ENCODE data around the gene SETD6.

Gene SETD6

GRCh38 chr16:58509256-58510096 lies 5.8 kb upstream of the SETD6 start:
- Histone ChIP-seq H3K36me3 (ENCODE audit: control insufficient read depth in 2 of 2, insufficient read depth in 1 of 2, low read length in 2 of 2) (peaks cover 0 to 9% of the 10 kb centered on the region in 2 experiments; a peak in 1 of 3 replicates), H3K4me1 (ENCODE audit: control insufficient read depth, insufficient read depth, low read length) (no peaks in the 10 kb centered on the region), H3K9me3 (ENCODE audit: control insufficient read depth, insufficient read depth, low read depth, low read length) (no peaks in the 10 kb centered on the region), H3K27ac (ENCODE audit: extremely low read depth, low read depth, low read length) (no peak overlapping the region), H3K4me3 (ENCODE audit: low read depth, low read length) (no peak overlapping the region)
- CTCF ChIA-PET, result interaction anchor here (0.6 to 1.0 kb wide), 4 partner anchors 22 to 787 kb away, joined by 3 to 5 read pairs (median 3); no protein-coding TSS in a partner anchor
- POLR2A ChIA-PET, result interaction anchor here (0.7 kb wide), 1 partner anchor 152 kb away, joined by 3 read pairs; no protein-coding TSS in a partner anchor
- TF ChIP-seq ZXDB (tag by site-specific recombination; IDR thresholded peaks at IDR 0.05), result no peak
- no peak for TF ChIP-seq ZBTB26 (tag by site-specific recombination; optimal IDR thresholded peaks at IDR 0.05)
- no peak for TF ChIP-seq OVOL3 (tag by site-specific recombination; IDR thresholded peaks at IDR 0.05)
- TF ChIP-seq ZNF274 (IDR thresholded peaks at IDR 0.05; ENCODE audit: low read length), result no peak
- TF ChIP-seq ZNF274 (tag by site-specific recombination; IDR thresholded peaks at IDR 0.05; ENCODE audit: borderline replicate concordance), result no peak
- TF ChIP-seq ZIC2 (tag by site-specific recombination; IDR thresholded peaks at IDR 0.05), result no peak
- TF ChIP-seq ZNF223 (tag by site-specific recombination; IDR thresholded peaks at IDR 0.05), result no peak
- TF ChIP-seq ZBTB6 (tag by site-specific recombination; IDR thresholded peaks at IDR 0.05), result no peak
- TF ChIP-seq ZNF16 (tag by site-specific recombination; IDR thresholded peaks at IDR 0.05; ENCODE audit: low read depth), result no peak
- no peak for TF ChIP-seq ZNF664 (tag by site-specific recombination; IDR thresholded peaks at IDR 0.05)
- TF ChIP-seq ZNF510 (tag by site-specific recombination; IDR thresholded peaks at IDR 0.05; ENCODE audit: insufficient replicate concordance), result no peak
- TF ChIP-seq ZNF610 (tag by site-specific recombination; IDR thresholded peaks at IDR 0.05; ENCODE audit: borderline replicate concordance), result no peak
- TF ChIP-seq KLF16 (tag by site-specific recombination; IDR thresholded peaks at IDR 0.05), result no peak
- no peak for TF ChIP-seq ZNF830 (tag by site-specific recombination; IDR thresholded peaks at IDR 0.05; ENCODE audit: low read depth)
- no peak for TF ChIP-seq ZNF549 (tag by site-specific recombination; IDR thresholded peaks at IDR 0.05)
- TF ChIP-seq RBAK (tag by site-specific recombination; IDR thresholded peaks at IDR 0.05), result no peak
- no peak for TF ChIP-seq ZNF221 (tag by site-specific recombination; IDR thresholded peaks at IDR 0.05; ENCODE audit: borderline replicate concordance)

- Histone ChIP-seq H3K9me3 (ENCODE audit: control insufficient read depth, insufficient read depth, low read depth, low read length) (no peaks in the 10 kb centered on the region), H3K27ac (ENCODE audit: extremely low read depth, low read depth, low read length) (no peak overlapping the region), H3K4me3 (ENCODE audit: low read depth, low read length) (no peak overlapping the region), H3K4me1 (ENCODE audit: control insufficient read depth, insufficient read depth, low read length) (no peaks in the 10 kb centered on the region), H3K36me3 (ENCODE audit: control insufficient read depth in 2 of 2, insufficient read depth in 1 of 2, low read length in 2 of 2) (peaks cover 0 to 9% of the 10 kb centered on the region in 2 experiments; a peak in 1 of 3 replicates)
- ChIA-PET CTCF (interaction anchor here (0.6 to 2.5 kb wide), 3 partner anchors 23 to 151 kb away, joined by 3 to 9 read pairs (median 3); no protein-coding TSS in a partner anchor), POLR2A (interaction anchor here (0.7 kb wide), 1 partner anchor 152 kb away, joined by 3 read pairs; no protein-coding TSS in a partner anchor)
- TF ChIP-seq ZIC2 (tag by site-specific recombination; IDR thresholded peaks at IDR 0.05) (peak; percentile 61), SP7 (tag by site-specific recombination; IDR thresholded peaks at IDR 0.05) (no peak)
Observed at GRCh38 chr16:58510097-58510775, 5.1 kb upstream of the SETD6 start.
